Natural killer cell (primary cell): ENCODE measurements around the gene KIRREL3. TPM values are rescaled to one million over a fixed set of nuclear protein-coding genes. Genes with fewer than 3 reads are reported as not detected.

Source experiments
- ATAC-seq, 3 donors: fragments of 150-1000 bp in 2 of 3; fragments of 200-7000 bp in 1 of 3; cut with Tn5 transposase; 1 replicate in 1 of 3; 2 replicates in 2 of 3; pipeline ENCODE4 v1.10.0; 2021; ENCODE audit warnings: mild to moderate bottlenecking in 2 of 3, moderate library complexity in 2 of 3
- DNase-seq, 2 donors: peaks; one replicate each; pipeline versions ENCODE4 v3.0.0 to v3.0.0-alpha.2; 2013 to 2021; ENCODE audit warnings: mixed read lengths in 1 of 2
- H3K27ac ChIP-seq: one replicate; pipeline ENCODE4 v1.5.1; 2013; ENCODE audit warnings: mild to moderate bottlenecking, low read length
- H3K27me3 ChIP-seq: one replicate; pipeline ENCODE4 v1.6.1; 2013; ENCODE audit warnings: low read length; ENCODE audit not compliant: control insufficient read depth, insufficient read depth
- H3K36me3 ChIP-seq: one replicate; pipeline ENCODE4 v1.6.1; 2013; ENCODE audit warnings: low read length; ENCODE audit not compliant: control insufficient read depth, insufficient read depth
- H3K4me1 ChIP-seq: one replicate; pipeline ENCODE4 v1.6.1; 2013; ENCODE audit warnings: low read length; ENCODE audit not compliant: control insufficient read depth, insufficient read depth
- H3K4me3 ChIP-seq: one replicate; pipeline ENCODE4 v1.5.1; 2013; ENCODE audit warnings: low read length
- H3K9me3 ChIP-seq: one replicate; pipeline ENCODE4 v1.6.1; 2013; ENCODE audit warnings: low read length; ENCODE audit not compliant: control insufficient read depth, insufficient read depth
- H3K27ac Mint-ChIP-seq, 2 donors: one replicate each; pipeline ENCODE4 v1.8.0; 2022; ENCODE audit warnings: mild to moderate bottlenecking in 2 of 2, mixed read lengths in 2 of 2, moderate library complexity in 1 of 2
- H3K27me3 Mint-ChIP-seq, 2 donors: one replicate each; pipeline ENCODE4 v1.8.0; 2022; ENCODE audit warnings: low read depth in 2 of 2, mixed read lengths in 2 of 2
- H3K36me3 Mint-ChIP-seq: one replicate; pipeline ENCODE4 v1.8.0; 2022; ENCODE audit warnings: mixed read lengths
- H3K4me1 Mint-ChIP-seq, 2 donors: one replicate each; pipeline ENCODE4 v1.8.0; 2022; ENCODE audit warnings: mixed read lengths in 2 of 2
- H3K4me3 Mint-ChIP-seq: one replicate; pipeline ENCODE4 v1.8.0; 2022; ENCODE audit warnings: mild to moderate bottlenecking, moderate library complexity, mixed read lengths
- H3K9me3 Mint-ChIP-seq, 2 donors: one replicate each; pipeline ENCODE4 v1.8.0; 2022; ENCODE audit warnings: mixed read lengths in 2 of 2
- WGBS: methylation state at CpG from one replicate; pipeline ENCODE4 v1.1.7; 2013; ENCODE audit warnings: missing lambda C conversion rate; ENCODE audit not compliant: insufficient coverage; 5-methylcytosine and 5-hydroxymethylcytosine counted together
- intact Hi-C: fragments of 100-400 bp; cut with micrococcal nuclease; formaldehyde crosslinking; loops from one replicate; pipeline ENCODE4 v1.14.2; 2022
- total RNA-seq, 4 donors: library from RNA; stranded (reverse); fragments of 120-200 nt in 1 of 4; gene quantifications; one replicate each; pipeline versions ENCODE4 v1.2.3 to v1.2.4, GENCODE V29; 2013 to 2022
- TF ChIP-seq, protein P1 (sequence below): fragments of 200-600 bp; IDR thresholded peaks from one replicate; pipeline ENCODE4 v1.8.0; 2022; ENCODE audit warnings: antibody characterized with exemption

Gene KIRREL3
- total RNA-seq, 3 donors from 2014 or later (not counting 1 experiment from before 2014, with no cell fraction given), result not detected

DNA sequence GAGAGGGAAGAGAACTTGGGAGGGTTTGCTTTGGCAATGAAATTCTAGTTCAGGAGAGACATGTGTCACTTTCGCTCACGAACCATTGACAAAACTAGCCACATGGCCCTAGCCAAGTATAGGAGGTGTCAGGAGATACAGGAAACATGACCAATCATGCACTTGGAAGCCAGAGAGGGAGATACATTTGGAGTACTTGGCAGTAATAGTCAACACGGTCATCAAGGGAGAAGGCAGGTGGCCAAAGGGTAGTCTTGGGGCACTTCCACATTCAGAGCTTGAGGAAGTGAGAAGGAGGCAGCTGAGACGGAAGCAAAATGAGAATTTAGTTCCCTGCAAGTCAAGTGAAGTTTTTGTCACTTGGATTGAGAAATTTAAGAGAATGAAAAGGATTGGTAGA is 26.4 kb upstream of the KIRREL3 start:
- TF ChIP-seq, protein P1, sequence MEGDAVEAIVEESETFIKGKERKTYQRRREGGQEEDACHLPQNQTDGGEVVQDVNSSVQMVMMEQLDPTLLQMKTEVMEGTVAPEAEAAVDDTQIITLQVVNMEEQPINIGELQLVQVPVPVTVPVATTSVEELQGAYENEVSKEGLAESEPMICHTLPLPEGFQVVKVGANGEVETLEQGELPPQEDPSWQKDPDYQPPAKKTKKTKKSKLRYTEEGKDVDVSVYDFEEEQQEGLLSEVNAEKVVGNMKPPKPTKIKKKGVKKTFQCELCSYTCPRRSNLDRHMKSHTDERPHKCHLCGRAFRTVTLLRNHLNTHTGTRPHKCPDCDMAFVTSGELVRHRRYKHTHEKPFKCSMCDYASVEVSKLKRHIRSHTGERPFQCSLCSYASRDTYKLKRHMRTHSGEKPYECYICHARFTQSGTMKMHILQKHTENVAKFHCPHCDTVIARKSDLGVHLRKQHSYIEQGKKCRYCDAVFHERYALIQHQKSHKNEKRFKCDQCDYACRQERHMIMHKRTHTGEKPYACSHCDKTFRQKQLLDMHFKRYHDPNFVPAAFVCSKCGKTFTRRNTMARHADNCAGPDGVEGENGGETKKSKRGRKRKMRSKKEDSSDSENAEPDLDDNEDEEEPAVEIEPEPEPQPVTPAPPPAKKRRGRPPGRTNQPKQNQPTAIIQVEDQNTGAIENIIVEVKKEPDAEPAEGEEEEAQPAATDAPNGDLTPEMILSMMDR, result no peak
- Mint-ChIP-seq H3K9me3 (no peaks in the 10 kb centered on the region), H3K36me3 (no peaks in the 10 kb centered on the region), H3K27ac (no peak overlapping the region), H3K4me3 (no peak overlapping the region), H3K4me1 (no peaks in the 10 kb centered on the region), H3K27me3 (peaks cover 6% of the 10 kb centered on the region in 2 donors)
- no peak for ATAC-seq
- Histone ChIP-seq H3K9me3 (no peaks in the 10 kb centered on the region), H3K36me3 (no peaks in the 10 kb centered on the region), H3K27ac (no peak overlapping the region), H3K27me3 (no peaks in the 10 kb centered on the region), H3K4me1 (no peaks in the 10 kb centered on the region), H3K4me3 (no peak overlapping the region)
- intact Hi-C loops, result no loop called here
- WGBS, result 70% methylated on average over 4 of the region's 4 CpGs
- DNase-seq, result no peak

DNA sequence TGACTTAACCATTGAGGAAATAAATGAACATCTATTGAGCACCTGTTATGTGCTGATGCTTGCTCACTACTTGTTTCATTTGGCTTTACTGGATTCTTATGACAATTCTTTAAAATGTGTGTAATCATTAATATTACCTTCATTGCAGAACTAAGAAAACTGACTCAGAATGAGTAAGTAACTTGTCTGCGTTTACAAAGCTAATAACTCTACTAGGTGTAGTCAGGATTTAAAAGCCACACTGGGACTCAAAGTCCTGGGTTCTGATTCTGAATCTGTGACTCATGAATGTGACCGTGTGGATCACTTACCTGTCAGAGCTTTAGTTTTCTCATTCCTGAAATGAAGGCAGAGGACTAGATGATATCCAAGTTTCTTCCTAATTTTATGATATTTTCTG is 23.4 kb upstream of the KIRREL3 start:
- H3K9me3 Mint-ChIP-seq, result no peaks in the 10 kb centered on the region
- H3K9me3 ChIP-seq, result no peaks in the 10 kb centered on the region
- no peak for DNase-seq
- TF ChIP-seq, protein P1, result no peak
- no peak overlapping the region for H3K4me3 ChIP-seq
- no peaks in the 10 kb centered on the region for H3K4me1 Mint-ChIP-seq
- H3K27me3 ChIP-seq, result no peaks in the 10 kb centered on the region
- no peak for ATAC-seq
- H3K27me3 Mint-ChIP-seq, result peaks cover 3 to 10% of the 10 kb centered on the region in 2 donors
- no peaks in the 10 kb centered on the region for H3K4me1 ChIP-seq
- no peak overlapping the region for H3K27ac ChIP-seq
- H3K36me3 Mint-ChIP-seq, result no peaks in the 10 kb centered on the region
- WGBS, result 85% methylated on average over 2 of the region's 2 CpGs
- no peak overlapping the region for H3K27ac Mint-ChIP-seq
- no peak overlapping the region for H3K4me3 Mint-ChIP-seq
- no peaks in the 10 kb centered on the region for H3K36me3 ChIP-seq
- intact Hi-C loops, result no loop called here

DNA sequence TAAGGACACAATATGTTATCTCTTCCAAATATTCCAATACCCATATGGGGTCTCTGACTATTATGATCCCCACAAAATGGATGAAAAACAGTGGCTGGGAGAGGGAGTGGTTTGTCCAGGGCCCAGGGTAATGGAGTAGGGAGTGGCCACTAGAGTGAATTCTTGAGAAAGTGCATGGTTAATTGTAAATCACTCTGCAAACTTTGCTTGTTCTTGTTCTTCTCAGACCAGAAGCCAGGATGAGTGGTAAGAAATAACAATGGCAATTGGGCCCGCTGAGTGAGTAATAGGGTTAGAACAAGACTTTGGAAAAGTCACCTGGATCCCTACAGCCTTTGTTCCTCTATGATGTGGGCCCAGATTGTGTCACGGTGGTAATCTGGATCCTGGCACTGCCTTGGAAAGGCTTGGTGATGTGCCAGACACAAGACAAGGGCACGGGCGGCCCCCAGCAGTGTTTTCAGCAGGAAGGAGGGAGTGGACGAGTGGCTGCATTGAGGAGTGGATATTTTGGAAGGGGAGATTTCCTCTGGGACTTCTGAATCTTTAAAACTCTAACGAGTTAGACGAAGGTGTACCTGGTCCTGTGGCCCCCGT is 18.2 kb upstream of the KIRREL3 start:
- Mint-ChIP-seq H3K36me3 (no peaks in the 10 kb centered on the region), H3K27me3 (peaks cover 10 to 38% of the 10 kb centered on the region in 2 donors), H3K27ac (no peak overlapping the region), H3K9me3 (no peaks in the 10 kb centered on the region), H3K4me3 (no peak overlapping the region), H3K4me1 (no peaks in the 10 kb centered on the region)
- Histone ChIP-seq H3K36me3 (no peaks in the 10 kb centered on the region), H3K27me3 (no peaks in the 10 kb centered on the region), H3K4me3 (no peak overlapping the region), H3K4me1 (no peaks in the 10 kb centered on the region), H3K9me3 (no peaks in the 10 kb centered on the region), H3K27ac (no peak overlapping the region)
- ATAC-seq (no peak), DNase-seq (no peak)
- TF ChIP-seq, protein P1, result no peak
- intact Hi-C loops, result no loop called here
- 84% methylated on average over 8 of the region's 8 CpGs for WGBS

DNA sequence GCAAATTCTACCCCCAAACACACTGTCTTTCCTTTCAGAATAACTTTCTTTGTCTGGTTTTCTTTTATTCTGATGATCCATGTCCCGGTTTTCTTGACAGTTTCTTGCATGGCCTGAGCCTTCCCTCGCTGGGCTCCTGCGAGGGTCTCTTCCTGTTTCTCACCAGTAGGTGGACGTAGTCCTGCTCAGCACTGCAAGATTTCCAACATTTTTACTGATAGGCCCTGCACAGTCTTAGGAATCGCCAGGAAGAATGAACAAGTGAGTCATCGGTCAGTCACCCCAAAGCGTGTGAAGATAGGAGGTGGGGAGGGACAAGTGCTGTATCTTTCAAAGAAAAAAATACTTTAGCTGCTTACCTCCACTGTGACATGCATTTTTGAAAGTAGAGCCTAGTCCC is 16.9 kb upstream of the KIRREL3 start:
- Mint-ChIP-seq H3K27me3 (peaks cover 18 to 48% of the 10 kb centered on the region in 2 donors), H3K4me3 (no peak overlapping the region)

More for the DNA sequence above, 16.9 kb upstream of the KIRREL3 start:
- 67% methylated on average over 7 of the region's 7 CpGs for WGBS
- no peaks in the 10 kb centered on the region for H3K27me3 ChIP-seq
- no peak overlapping the region for H3K4me3 ChIP-seq
- Mint-ChIP-seq H3K27ac (no peak overlapping the region), H3K4me1 (no peaks in the 10 kb centered on the region), H3K9me3 (no peaks in the 10 kb centered on the region), H3K36me3 (no peaks in the 10 kb centered on the region)
- no peak overlapping the region for H3K27ac ChIP-seq
- H3K4me1 ChIP-seq, result no peaks in the 10 kb centered on the region
- no peaks in the 10 kb centered on the region for H3K36me3 ChIP-seq
- no peaks in the 10 kb centered on the region for H3K9me3 ChIP-seq
- TF ChIP-seq, protein P1, result no peak
- DNase-seq (no peak), ATAC-seq (no peak)
- intact Hi-C loops, result no loop called here
